ENCODE results near the gene USP3.

- TF ChIP-seq CTCF (IDR thresholded peaks at IDR 0.05) = no peak
- no peak for TF ChIP-seq EZH2 (IDR thresholded peaks at IDR 0.05)
- no peak for TF ChIP-seq EZH2phosphoT487 (IDR thresholded peaks at IDR 0.05)
These were observed 23.1 kb upstream of the USP3 start for GRCh38 chr15:63481105-63481810.
